Sigmoid colon (tissue), 7 donors: ENCODE results near the gene ZNF497. TPM values are rescaled to one million over a fixed set of nuclear protein-coding genes. Genes with fewer than 3 reads are reported as not detected.

ENCODE experiments used
- DNase-seq: peaks from one replicate; pipeline ENCODE4 v3.0.0-alpha.2; 2019
- H3K27ac ChIP-seq, 4 donors: fragments of 200-600 bp; sonication (generic); one replicate each; pipeline ENCODE4 v1.5.1; 2016 to 2019; ENCODE audit warnings: mild to moderate bottlenecking in 1 of 4
- H3K27me3 ChIP-seq, 3 donors: fragments of 200-600 bp; sonication (generic); one replicate each; pipeline ENCODE4 v1.5.1; 2019; ENCODE audit warnings: mild to moderate bottlenecking in 1 of 3
- H3K36me3 ChIP-seq, 4 donors: fragments of 200-600 bp; sonication (generic); one replicate each; pipeline ENCODE4 v1.5.1; 2016 to 2019
- H3K4me1 ChIP-seq, 4 donors: fragments of 200-600 bp; sonication (generic); one replicate each; pipeline ENCODE4 v1.5.1; 2017 to 2019
- H3K4me3 ChIP-seq, 4 donors: fragments of 200-600 bp; sonication (generic); one replicate each; pipeline ENCODE4 v1.5.1; 2017 to 2019; ENCODE audit warnings: mild to moderate bottlenecking in 2 of 4, moderate library complexity in 1 of 4
- H3K9me3 ChIP-seq, 4 donors: fragments of 200-600 bp in 3 of 4; sonication (generic) in 3 of 4; one replicate each; pipeline versions ENCODE4 v1.5.1 to v1.6.1; 2013 to 2019
- EP300 ChIP-seq, 4 donors: sonication (generic); formaldehyde crosslinking; IDR thresholded peaks; one replicate each; pipeline ENCODE4 v1.6.1; 2017; ENCODE audit warnings: antibody characterized with exemption in 4 of 4
- POLR2A ChIP-seq, 2 donors: fragments of 450-650 bp; IDR thresholded peaks; one replicate each; pipeline ENCODE4 v1.6.1; 2016; ENCODE audit warnings: antibody characterized with exemption in 2 of 2, mild to moderate bottlenecking in 2 of 2, moderate library complexity in 2 of 2
- POLR2AphosphoS5 ChIP-seq, 4 donors: sonication (generic); formaldehyde crosslinking; IDR thresholded peaks; one replicate each; pipeline ENCODE4 v1.6.1; 2017; ENCODE audit warnings: antibody characterized with exemption in 4 of 4
- WGBS, 2 donors: extraction: QIAGEN DNeasy Blood & Tissue Kit; methylation state at CpG; one replicate each; pipeline ENCODE4 v1.1.7; 2013; 5-methylcytosine and 5-hydroxymethylcytosine counted together
- intact Hi-C: fragments of 100-400 bp; cut with DNase I; formaldehyde crosslinking; loops from one replicate; pipeline ENCODE4 v1.15.1; 2023
- polyA plus RNA-seq, 3 donors: library from polyadenylated mRNA; stranded (reverse); fragments of 200-250 nt; gene quantifications; one replicate each; pipeline ENCODE4 v1.2.3, GENCODE V29; 2013
- total RNA-seq, 4 donors: library from RNA; depleted of rRNA; stranded (reverse); fragments of >200 nt; gene quantifications; one replicate each; pipeline ENCODE4 v1.1.0, GENCODE V29; 2016
- TF ChIP-seq, protein P1 (sequence below), 4 experiments: fragments of 450-650 bp in 3 of 4; fragments of 200-600 bp in 1 of 4; IDR thresholded peaks; one replicate each; pipeline ENCODE4 v1.5.1; 2016 to 2019; ENCODE audit warnings: antibody characterized with exemption in 4 of 4, mild to moderate bottlenecking in 3 of 4, moderate library complexity in 2 of 4
- donor health status: healthy with polysubstance abuse.
- donor health status: Bipolar disorder and iron deficiency.
- donor health status: healthy.

Gene ZNF497
- total and polyA plus RNA-seq, 7 donors = 0.28 to 0.79 (median 0.48) TPM; not detected in 1

GRCh38 chr19:58345558-58345957 is 17.0 kb downstream of the ZNF497 start:
- H3K27ac ChIP-seq = no peak overlapping the region
- no peaks in the 10 kb centered on the region for H3K36me3 ChIP-seq
- WGBS, 2 donors = 67 to 79% methylated on average over 5 of the region's 5 CpGs

DNA sequence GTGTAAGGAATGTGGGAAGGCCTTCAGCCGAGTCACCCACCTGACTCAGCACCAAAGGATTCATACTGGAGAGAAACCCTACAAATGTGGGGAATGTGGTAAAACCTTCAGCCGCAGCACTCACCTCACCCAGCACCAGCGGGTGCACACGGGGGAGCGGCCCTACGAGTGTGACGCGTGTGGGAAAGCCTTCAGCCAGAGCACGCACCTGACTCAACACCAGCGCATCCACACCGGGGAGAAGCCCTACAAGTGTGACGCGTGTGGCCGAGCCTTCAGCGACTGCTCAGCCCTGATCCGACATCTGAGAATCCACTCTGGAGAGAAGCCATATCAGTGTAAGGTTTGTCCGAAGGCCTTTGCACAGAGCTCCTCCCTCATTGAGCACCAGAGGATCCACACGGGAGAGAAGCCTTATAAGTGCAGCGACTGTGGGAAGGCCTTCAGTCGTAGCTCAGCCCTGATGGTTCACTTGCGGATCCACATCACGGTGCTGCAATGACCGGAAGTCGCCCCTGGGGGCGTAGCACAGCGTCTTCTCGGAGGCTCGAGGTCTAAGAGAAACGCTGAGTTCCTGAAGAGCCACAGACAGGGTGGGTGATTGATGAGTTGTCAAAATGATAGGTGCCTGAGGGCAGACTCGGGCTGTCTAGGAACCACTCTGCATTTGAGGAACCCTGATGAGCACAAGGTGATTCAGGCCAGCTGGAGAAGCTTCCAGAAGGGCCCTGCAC is 23.6 kb downstream of the ZNF497 start:
- H3K27ac ChIP-seq = no peak overlapping the region
- H3K4me3 ChIP-seq = no peak overlapping the region
- WGBS, 2 donors = 86 to 92% methylated on average over 30 of the region's 30 CpGs
- H3K4me1 ChIP-seq = no peaks in the 10 kb centered on the region
- no peaks in the 10 kb centered on the region for H3K27me3 ChIP-seq
- no peaks in the 10 kb centered on the region for H3K9me3 ChIP-seq
- TF ChIP-seq, protein P1, sequence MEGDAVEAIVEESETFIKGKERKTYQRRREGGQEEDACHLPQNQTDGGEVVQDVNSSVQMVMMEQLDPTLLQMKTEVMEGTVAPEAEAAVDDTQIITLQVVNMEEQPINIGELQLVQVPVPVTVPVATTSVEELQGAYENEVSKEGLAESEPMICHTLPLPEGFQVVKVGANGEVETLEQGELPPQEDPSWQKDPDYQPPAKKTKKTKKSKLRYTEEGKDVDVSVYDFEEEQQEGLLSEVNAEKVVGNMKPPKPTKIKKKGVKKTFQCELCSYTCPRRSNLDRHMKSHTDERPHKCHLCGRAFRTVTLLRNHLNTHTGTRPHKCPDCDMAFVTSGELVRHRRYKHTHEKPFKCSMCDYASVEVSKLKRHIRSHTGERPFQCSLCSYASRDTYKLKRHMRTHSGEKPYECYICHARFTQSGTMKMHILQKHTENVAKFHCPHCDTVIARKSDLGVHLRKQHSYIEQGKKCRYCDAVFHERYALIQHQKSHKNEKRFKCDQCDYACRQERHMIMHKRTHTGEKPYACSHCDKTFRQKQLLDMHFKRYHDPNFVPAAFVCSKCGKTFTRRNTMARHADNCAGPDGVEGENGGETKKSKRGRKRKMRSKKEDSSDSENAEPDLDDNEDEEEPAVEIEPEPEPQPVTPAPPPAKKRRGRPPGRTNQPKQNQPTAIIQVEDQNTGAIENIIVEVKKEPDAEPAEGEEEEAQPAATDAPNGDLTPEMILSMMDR (IDR thresholded peaks at IDR 0.05) = no peak
- TF ChIP-seq EP300 (IDR thresholded peaks at IDR 0.05) (no peak), POLR2AphosphoS5 (IDR thresholded peaks at IDR 0.05) (no peak)
- DNase-seq = no peak
- intact Hi-C loops = no loop called here
- H3K36me3 ChIP-seq = peaks cover 9 to 53% (median 26%) of the 10 kb centered on the region in 4 donors

More at GRCh38 chr19:58345558-58345957, 17.0 kb downstream of the ZNF497 start:
- no peak overlapping the region for H3K4me3 ChIP-seq
- DNase-seq = no peak
- peaks cover 24 to 56% (median 47%) of the 10 kb centered on the region in 3 donors for H3K27me3 ChIP-seq
- peaks cover 0 to 13% (median 10%) of the 10 kb centered on the region in 4 donors for H3K4me1 ChIP-seq
- H3K9me3 ChIP-seq = no peaks in the 10 kb centered on the region
- TF ChIP-seq POLR2A (IDR thresholded peaks at IDR 0.05) = no peak
- no peak for TF ChIP-seq POLR2AphosphoS5 (IDR thresholded peaks at IDR 0.05)
- TF ChIP-seq EP300 (IDR thresholded peaks at IDR 0.05) = no peak
- TF ChIP-seq, protein P1 (IDR thresholded peaks at IDR 0.05) = no peak
- intact Hi-C loops = no loop called here

DNA sequence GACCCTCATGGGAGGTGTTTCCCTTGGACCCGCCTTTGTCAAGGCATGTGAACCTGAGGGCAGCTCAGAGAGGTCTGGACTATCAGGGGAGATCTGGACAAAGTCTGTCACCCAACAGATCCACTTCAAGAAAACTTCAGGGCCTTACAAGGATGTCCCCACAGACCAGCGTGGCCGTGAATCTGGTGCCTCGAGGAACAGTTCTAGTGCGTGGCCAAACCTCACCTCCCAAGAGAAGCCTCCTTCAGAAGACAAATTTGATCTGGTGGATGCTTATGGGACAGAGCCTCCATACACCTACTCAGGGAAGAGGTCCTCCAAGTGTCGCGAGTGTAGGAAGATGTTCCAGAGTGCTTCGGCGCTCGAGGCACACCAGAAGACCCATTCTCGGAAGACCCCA is 24.2 kb downstream of the ZNF497 start:
- no peaks in the 10 kb centered on the region for H3K9me3 ChIP-seq
- intact Hi-C loops = no loop called here
- no peaks in the 10 kb centered on the region for H3K27me3 ChIP-seq
- WGBS, 2 donors = 97 to 98% methylated on average over 11 of the region's 11 CpGs
- H3K36me3 ChIP-seq = peaks cover 9 to 53% (median 26%) of the 10 kb centered on the region in 4 donors
- no peak for DNase-seq
- no peak overlapping the region for H3K27ac ChIP-seq
- TF ChIP-seq, protein P1 (IDR thresholded peaks at IDR 0.05) = no peak
- no peak for TF ChIP-seq POLR2A (IDR thresholded peaks at IDR 0.05)
- no peak for TF ChIP-seq POLR2AphosphoS5 (IDR thresholded peaks at IDR 0.05)
- TF ChIP-seq EP300 (IDR thresholded peaks at IDR 0.05) = no peak
- no peak overlapping the region for H3K4me3 ChIP-seq
- no peaks in the 10 kb centered on the region for H3K4me1 ChIP-seq

GRCh38 chr19:58336820-58337219 is 25.7 kb downstream of the ZNF497 start:
- DNase-seq = no peak
- peaks cover 9 to 53% (median 26%) of the 10 kb centered on the region in 4 donors for H3K36me3 ChIP-seq

More at GRCh38 chr19:58336820-58337219, 25.7 kb downstream of the ZNF497 start:
- H3K4me1 ChIP-seq = no peaks in the 10 kb centered on the region
- 97% methylated on average over 4 of the region's 4 CpGs for WGBS, 2 donors
- no peaks in the 10 kb centered on the region for H3K27me3 ChIP-seq
- intact Hi-C loops = no loop called here
- TF ChIP-seq, protein P1 (IDR thresholded peaks at IDR 0.05) = no peak
- TF ChIP-seq EP300 (IDR thresholded peaks at IDR 0.05) = no peak
- no peak for TF ChIP-seq POLR2AphosphoS5 (IDR thresholded peaks at IDR 0.05)
- no peak for TF ChIP-seq POLR2A (IDR thresholded peaks at IDR 0.05)
- no peaks in the 10 kb centered on the region for H3K9me3 ChIP-seq
- H3K4me3 ChIP-seq = no peak overlapping the region
- no peak overlapping the region for H3K27ac ChIP-seq
